H1 (cell line): Measurements from ENCODE around the gene NETO1.

ENCODE experiments used
- ATF3 ChIP-seq: IDR thresholded peaks from 2 replicates; pipeline ENCODE4 v1.6.1; 2011; ENCODE audit warnings: low read depth, mild to moderate bottlenecking, low read length; ENCODE audit not compliant: insufficient read depth
- CHD2 ChIP-seq: IDR thresholded peaks from 2 replicates; pipeline ENCODE4 v1.6.1; 2012; ENCODE audit warnings: low read length, improper control_type of control experiment
- CTCF ChIP-seq, 3 experiments: IDR thresholded peaks; 1 replicate in 2 of 3; 2 replicates in 1 of 3; pipeline versions ENCODE4 v1.5.1 to v1.6.1; 2011; ENCODE audit warnings: low read length in 3 of 3, mild to moderate bottlenecking in 3 of 3, inconsistent platforms in 2 of 3, low read depth in 1 of 3, moderate library complexity in 1 of 3; ENCODE audit not compliant: insufficient read depth in 1 of 3; ENCODE audit errors: control extremely low read depth in 1 of 3
- E2F6 ChIP-seq: IDR thresholded peaks from 2 replicates; pipeline ENCODE4 v1.6.1; 2012; ENCODE audit warnings: inconsistent platforms
- EP300 ChIP-seq, 2 experiments: IDR thresholded peaks; 1 replicate in 1 of 2; 2 replicates in 1 of 2; pipeline ENCODE4 v1.6.1; 2011 to 2012; ENCODE audit warnings: low read depth in 2 of 2, low read length in 2 of 2, mild to moderate bottlenecking in 2 of 2, borderline replicate concordance in 1 of 2, inconsistent platforms in 1 of 2, moderate library complexity in 1 of 2
- JUN ChIP-seq: IDR thresholded peaks from 2 replicates; pipeline ENCODE4 v1.6.1; 2011; ENCODE audit warnings: low read depth, mild to moderate bottlenecking, improper control_type of control experiment, low read length
- POLR2A ChIP-seq, 2 experiments: IDR thresholded peaks; 1 replicate in 1 of 2; 2 replicates in 1 of 2; pipeline ENCODE4 v1.6.1; 2011; ENCODE audit warnings: low read depth in 2 of 2, low read length in 2 of 2, mild to moderate bottlenecking in 2 of 2; ENCODE audit errors: control extremely low read depth in 1 of 2
- RNF2 ChIP-seq: fragments of 200-900, 300-1000 bp; sonication (generic); IDR thresholded peaks from 2 replicates; pipeline ENCODE4 v1.7.1; 2016; ENCODE audit warnings: borderline replicate concordance, low read depth, mild to moderate bottlenecking, antibody characterized with exemption, low read length; ENCODE audit not compliant: poor library complexity, severe bottlenecking; ENCODE audit errors: missing control alignments
- TAF1 ChIP-seq: IDR thresholded peaks from 2 replicates; pipeline ENCODE4 v1.6.1; 2011; ENCODE audit warnings: mild to moderate bottlenecking, low read depth, low read length

- TF ChIP-seq ATF3 (no peak), EP300 (IDR thresholded peaks at IDR 0.05; ENCODE audit: borderline replicate concordance in 1 of 2, low read depth in 2 of 2, low read length in 2 of 2) (no peak), E2F6 (no peak), RNF2 (no peak), CTCF (IDR thresholded peaks at IDR 0.05; ENCODE audit: control extremely low read depth in 1 of 3, insufficient read depth in 1 of 3, low read depth in 1 of 3, low read length in 3 of 3) (no peak), POLR2A (IDR thresholded peaks at IDR 0.05; ENCODE audit: control extremely low read depth in 1 of 2, low read depth in 2 of 2, low read length in 2 of 2) (no peak), TAF1 (no peak), JUN (no peak), CHD2 (no peak)
Measured at GRCh38 chr18:72830109-72830508, 37.7 kb downstream of the NETO1 start.
